ENCODE data around the gene SLAMF1.
"Not testable (repeated sequence)": the region's sequence is repeated elsewhere in the genome, so short reads cannot be mapped to it uniquely, and the experiment has no call there.

SLAMF1 gene

GRCh38 chr1:160597705-160598104 is 49.1 kb downstream of the SLAMF1 start:
- H3K9me3 Mint-ChIP-seq = peaks cover 45% of the 10 kb centered on the region

DNA sequence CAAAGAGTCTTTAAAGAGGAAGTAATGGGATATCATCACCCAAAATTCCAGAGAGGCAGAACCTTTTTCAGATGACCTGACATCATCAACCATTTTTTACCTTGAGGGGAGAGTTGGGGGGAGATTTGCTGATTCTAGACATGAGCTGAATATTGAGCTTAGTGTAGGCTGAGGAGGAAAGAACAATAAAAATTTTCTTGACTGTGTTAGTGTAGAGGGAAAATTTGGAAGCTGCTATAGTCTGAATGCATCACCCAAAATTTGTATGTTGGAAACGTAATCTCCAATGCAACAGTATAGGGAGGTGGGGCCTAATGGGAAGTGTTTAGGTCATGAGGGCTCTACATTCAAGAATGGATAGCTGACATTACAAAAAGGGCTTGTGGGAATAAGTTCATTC is 49.8 kb downstream of the SLAMF1 start:
- Mint-ChIP-seq H3K27me3 (ENCODE audit: low read depth) (no peaks in the 10 kb centered on the region), H3K27ac (no peak overlapping the region), H3K9me3 (peaks cover 41% of the 10 kb centered on the region), H3K36me3 (ENCODE audit: low read depth) (no peaks in the 10 kb centered on the region), H3K4me1 (no peaks in the 10 kb centered on the region), H3K4me3 (no peak overlapping the region)
- TF ChIP-seq, protein P1, sequence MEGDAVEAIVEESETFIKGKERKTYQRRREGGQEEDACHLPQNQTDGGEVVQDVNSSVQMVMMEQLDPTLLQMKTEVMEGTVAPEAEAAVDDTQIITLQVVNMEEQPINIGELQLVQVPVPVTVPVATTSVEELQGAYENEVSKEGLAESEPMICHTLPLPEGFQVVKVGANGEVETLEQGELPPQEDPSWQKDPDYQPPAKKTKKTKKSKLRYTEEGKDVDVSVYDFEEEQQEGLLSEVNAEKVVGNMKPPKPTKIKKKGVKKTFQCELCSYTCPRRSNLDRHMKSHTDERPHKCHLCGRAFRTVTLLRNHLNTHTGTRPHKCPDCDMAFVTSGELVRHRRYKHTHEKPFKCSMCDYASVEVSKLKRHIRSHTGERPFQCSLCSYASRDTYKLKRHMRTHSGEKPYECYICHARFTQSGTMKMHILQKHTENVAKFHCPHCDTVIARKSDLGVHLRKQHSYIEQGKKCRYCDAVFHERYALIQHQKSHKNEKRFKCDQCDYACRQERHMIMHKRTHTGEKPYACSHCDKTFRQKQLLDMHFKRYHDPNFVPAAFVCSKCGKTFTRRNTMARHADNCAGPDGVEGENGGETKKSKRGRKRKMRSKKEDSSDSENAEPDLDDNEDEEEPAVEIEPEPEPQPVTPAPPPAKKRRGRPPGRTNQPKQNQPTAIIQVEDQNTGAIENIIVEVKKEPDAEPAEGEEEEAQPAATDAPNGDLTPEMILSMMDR (IDR thresholded peaks at IDR 0.05; ENCODE audit: unreplicated experiment in 3 of 3) = no peak

More at GRCh38 chr1:160597705-160598104, 49.1 kb downstream of the SLAMF1 start:
- Mint-ChIP-seq H3K27ac (no peak overlapping the region), H3K4me1 (no peaks in the 10 kb centered on the region), H3K27me3 (ENCODE audit: low read depth) (no peaks in the 10 kb centered on the region), H3K36me3 (ENCODE audit: low read depth) (no peaks in the 10 kb centered on the region), H3K4me3 (no peak overlapping the region)
- TF ChIP-seq, protein P1 (IDR thresholded peaks at IDR 0.05; ENCODE audit: unreplicated experiment in 3 of 3) = no peak

DNA sequence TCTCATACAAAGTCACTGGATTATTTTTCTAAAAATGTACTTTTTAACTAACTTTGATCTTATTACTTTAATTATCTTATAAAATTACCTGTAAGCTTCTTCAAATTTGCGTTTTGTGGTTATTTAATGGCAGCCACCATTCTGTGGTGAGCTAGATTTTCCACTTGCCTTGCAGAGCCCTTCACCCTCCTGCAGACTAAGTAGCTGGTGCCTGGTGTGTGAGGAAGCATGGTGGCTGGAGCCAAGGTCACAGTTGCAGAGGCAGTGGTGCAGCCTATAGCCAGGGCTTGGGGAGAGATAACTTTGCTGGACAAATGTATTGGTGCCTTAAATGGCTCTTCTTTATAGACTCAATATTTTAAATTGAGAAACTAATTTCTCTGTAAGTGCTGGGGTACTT is 56.4 kb downstream of the SLAMF1 start:
- no peaks in the 10 kb centered on the region for H3K4me1 Mint-ChIP-seq
- H3K9me3 Mint-ChIP-seq = peaks cover 17% of the 10 kb centered on the region
- no peak overlapping the region for H3K4me3 Mint-ChIP-seq
- H3K27ac Mint-ChIP-seq = no peak overlapping the region
- H3K27me3 Mint-ChIP-seq (ENCODE audit: low read depth) = peaks cover 7% of the 10 kb centered on the region
- no peaks in the 10 kb centered on the region for H3K36me3 Mint-ChIP-seq (ENCODE audit: low read depth)
- TF ChIP-seq, protein P1 (IDR thresholded peaks at IDR 0.05; ENCODE audit: unreplicated experiment in 3 of 3) = no peak

DNA sequence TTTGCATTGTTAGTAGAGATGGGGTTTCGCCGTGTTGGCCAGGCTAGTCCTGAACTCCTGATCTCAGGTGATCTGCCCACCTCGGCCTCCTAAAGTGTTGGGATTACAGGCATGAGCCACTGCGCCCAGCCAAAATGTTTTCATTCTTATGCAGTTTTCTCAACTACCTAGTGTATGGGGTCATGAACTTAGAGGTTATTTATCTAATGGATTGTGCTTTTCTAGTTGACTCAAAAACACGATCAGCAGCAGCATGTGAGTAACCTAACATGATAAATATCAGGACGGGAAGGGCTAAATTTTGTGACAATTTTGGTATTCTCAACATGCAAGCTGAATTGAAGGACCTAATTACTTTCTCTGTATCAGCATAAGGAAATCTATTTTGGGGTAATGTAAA is 58.4 kb downstream of the SLAMF1 start:
- Mint-ChIP-seq H3K4me3 (no peak overlapping the region), H3K27me3 (ENCODE audit: low read depth) (peaks cover 7% of the 10 kb centered on the region), H3K9me3 (peaks cover 8% of the 10 kb centered on the region), H3K4me1 (no peaks in the 10 kb centered on the region), H3K36me3 (ENCODE audit: low read depth) (no peaks in the 10 kb centered on the region), H3K27ac (no peak overlapping the region)
- TF ChIP-seq, protein P1 (IDR thresholded peaks at IDR 0.05; ENCODE audit: unreplicated experiment in 3 of 3) = no peak

DNA sequence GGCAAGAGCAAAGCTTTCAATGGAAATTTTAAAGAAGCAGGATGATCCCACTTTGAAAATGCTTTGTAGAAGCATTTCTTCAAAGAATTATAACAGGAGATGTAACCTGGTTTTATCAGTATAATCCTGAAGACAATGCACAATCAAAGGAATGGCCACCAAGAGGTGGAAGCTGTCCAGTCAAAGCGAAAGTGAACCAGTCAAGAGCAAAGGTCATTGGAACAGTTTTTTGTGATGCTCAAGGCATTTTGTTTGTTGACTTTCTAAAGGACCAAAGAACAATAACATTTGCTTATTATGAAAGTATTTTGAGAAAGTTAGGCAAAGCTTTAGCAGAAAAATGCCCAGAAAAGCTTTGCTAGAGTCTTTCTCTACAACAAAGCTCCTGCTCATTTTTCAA is 62.1 kb downstream of the SLAMF1 start:
- H3K4me3 Mint-ChIP-seq = no peak overlapping the region
- H3K27me3 Mint-ChIP-seq (ENCODE audit: low read depth) = no peaks in the 10 kb centered on the region
- no peak overlapping the region for H3K27ac Mint-ChIP-seq
- H3K36me3 Mint-ChIP-seq (ENCODE audit: low read depth) = no peaks in the 10 kb centered on the region
- peaks cover 8% of the 10 kb centered on the region for H3K9me3 Mint-ChIP-seq
- TF ChIP-seq, protein P1 (IDR thresholded peaks at IDR 0.05; ENCODE audit: unreplicated experiment in 3 of 3) = no peak
- H3K4me1 Mint-ChIP-seq = no peaks in the 10 kb centered on the region

DNA sequence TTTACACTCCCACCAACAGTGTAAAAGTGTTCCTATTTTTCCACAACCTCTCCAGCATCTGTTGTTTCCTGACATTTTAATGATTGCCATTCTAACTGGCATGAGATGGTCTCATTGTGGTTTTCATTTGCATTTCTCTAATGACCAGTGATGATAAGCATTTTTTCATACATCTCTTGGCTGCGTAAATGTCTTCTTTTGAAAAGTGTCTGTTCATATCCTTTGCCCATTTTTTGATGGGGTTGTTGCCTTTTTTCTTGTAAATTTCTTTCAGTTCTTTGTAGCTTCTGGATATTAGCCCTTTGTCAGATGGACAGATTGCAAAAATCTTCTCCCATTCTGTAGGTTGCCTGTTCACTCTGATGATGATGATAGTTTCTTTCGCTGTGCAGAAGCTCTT is 63.9 kb downstream of the SLAMF1 start:
- not testable (repeated sequence) for H3K27me3 Mint-ChIP-seq (ENCODE audit: low read depth); H3K36me3 Mint-ChIP-seq (ENCODE audit: low read depth); H3K4me3 Mint-ChIP-seq; H3K9me3 Mint-ChIP-seq; H3K4me1 Mint-ChIP-seq; H3K27ac Mint-ChIP-seq

Measured in nephron (organoid).